A549 (cell line): Measurements from ENCODE around the gene XRCC3. TPM values are rescaled to one million over a fixed set of nuclear protein-coding genes. Genes with fewer than 3 reads are reported as not detected.

Source experiments
- ATAC-seq, 2 experiments: fragments of 200-7000 bp in 1 of 2; fragments of >200 bp in 1 of 2; cut with Nextera tagmentation in 1 of 2; cut with Tn5 transposase in 1 of 2; 3 replicates each; pipeline versions ENCODE4 v1.8.0 to v1.9.1; 2018 to 2020; ENCODE audit warnings: mild to moderate bottlenecking in 1 of 2, moderate library complexity in 1 of 2
- CTCF ChIA-PET: fragments of 300-600 bp; sonication (Branson Sonifier 250); formaldehyde crosslinking; extraction: SDS; loops from one replicate; lab custom pipeline; 2021; ENCODE audit warnings: antibody characterized with exemption, inconsistent platforms; lab: Yijun Ruan, JAX
- POLR2A ChIA-PET: fragments of 350-600 bp; formaldehyde crosslinking; extraction: SDS; loops from one replicate; lab custom pipeline; 2021; ENCODE audit warnings: antibody characterized with exemption, inconsistent platforms; lab: Yijun Ruan, JAX
- DNase-seq, 2 experiments: peaks; one replicate each; pipeline versions ENCODE4 v3.0.0 to v3.0.0-alpha.2; 2011 to 2016; ENCODE audit warnings: low read depth in 1 of 2, low spot score in 1 of 2
- FAIRE-seq: peaks from 2 replicates; lab custom pipeline; 2011; peaks lifted over from hg19 to GRCh38; lab: Jason Lieb, UNC
- H3K27ac ChIP-seq, 2 experiments: fragments of >200 bp; sonication (Bioruptor Twin); formaldehyde crosslinking; 3 replicates each; pipeline ENCODE4 v1.5.1; 2016 to 2017
- H3K4me1 ChIP-seq: fragments of >200 bp; sonication (Bioruptor Twin); formaldehyde crosslinking; 3 replicates; pipeline ENCODE4 v1.6.1; 2016
- H3K4me2 ChIP-seq: fragments of >200 bp; sonication (Bioruptor Twin); formaldehyde crosslinking; 3 replicates; pipeline ENCODE4 v1.6.1; 2016
- H3K4me3 ChIP-seq: fragments of >200 bp; sonication (Bioruptor Twin); formaldehyde crosslinking; 3 replicates; pipeline ENCODE4 v1.5.1; 2016
- H3K9me3 ChIP-seq: fragments of >200 bp; sonication (Bioruptor Twin); formaldehyde crosslinking; 3 replicates; pipeline ENCODE4 v1.6.1; 2016
- CBX2 ChIP-seq: fragments of 200-600 bp; sonication (generic); IDR thresholded peaks from 2 replicates; pipeline ENCODE4 v1.6.1; 2016; ENCODE audit warnings: low read depth, mild to moderate bottlenecking, borderline replicate concordance
- CEBPB ChIP-seq, 2 experiments: fragments of >200 bp in 1 of 2; sonication (Bioruptor Twin) in 1 of 2; formaldehyde crosslinking in 1 of 2; IDR thresholded peaks; 2 replicates each; pipeline ENCODE4 v1.6.1; 2012 to 2016
- CHD2 ChIP-seq: fragments of 150-350 bp; IDR thresholded peaks from 2 replicates; pipeline ENCODE4 v1.6.1; 2014; ENCODE audit warnings: low read length; ENCODE audit not compliant: partially characterized antibody
- CHD4 ChIP-seq: fragments of 200-600 bp; sonication (generic); IDR thresholded peaks from 2 replicates; pipeline ENCODE4 v1.6.1; 2016; ENCODE audit warnings: antibody characterized with exemption, mild to moderate bottlenecking, borderline replicate concordance
- EHF ChIP-seq: fragments of 250-450 bp; sonication (Bioruptor Pico); IDR thresholded peaks from 2 replicates; pipeline ENCODE4 v1.5.0; 2020; ENCODE audit warnings: mild to moderate bottlenecking
- EP300 ChIP-seq, 2 experiments: fragments of >200 bp; sonication (Bioruptor Twin); formaldehyde crosslinking; IDR thresholded peaks; 2 replicates in 1 of 2; 3 replicates in 1 of 2; pipeline ENCODE4 v1.6.1; 2016 to 2017
- FOSL2 ChIP-seq, 2 experiments: fragments of 450-650 bp in 1 of 2; fragments of >200 bp in 1 of 2; sonication (Bioruptor Twin) in 1 of 2; formaldehyde crosslinking; IDR thresholded peaks; 2 replicates each; pipeline versions ENCODE4 v1.5.0 to v1.6.1; 2016 to 2020; ENCODE audit warnings: mild to moderate bottlenecking in 1 of 2, moderate library complexity in 1 of 2
- HOXB13 ChIP-seq: fragments of 250-450 bp; sonication (Bioruptor Pico); IDR thresholded peaks from 2 replicates; pipeline ENCODE4 v1.5.0; 2020; ENCODE audit warnings: low read depth, mild to moderate bottlenecking, moderate library complexity
- HOXB5 ChIP-seq: fragments of 250-450 bp; sonication (Bioruptor Pico); IDR thresholded peaks from 2 replicates; pipeline ENCODE4 v1.5.0; 2020; ENCODE audit warnings: mild to moderate bottlenecking, moderate library complexity
- JUNB ChIP-seq: fragments of >200 bp; sonication (Bioruptor Twin); formaldehyde crosslinking; IDR thresholded peaks from 2 replicates; pipeline ENCODE4 v1.6.1; 2016
- KDM5A ChIP-seq: fragments of 200-600 bp; sonication (generic); IDR thresholded peaks from 2 replicates; pipeline ENCODE4 v1.6.1; 2016; ENCODE audit warnings: antibody characterized with exemption, mild to moderate bottlenecking
- NFE2L2 ChIP-seq: fragments of 150-350 bp; conservative IDR thresholded peaks from 2 replicates; pipeline ENCODE4 v1.6.1; 2014; ENCODE audit warnings: low read length
- NPAS2 ChIP-seq: fragments of 250-450 bp; sonication (Bioruptor Pico); IDR thresholded peaks from 2 replicates; pipeline ENCODE4 v1.8.0; 2022; ENCODE audit warnings: mild to moderate bottlenecking, moderate library complexity, borderline replicate concordance
- PHF8 ChIP-seq: fragments of 200-600 bp; sonication (generic); IDR thresholded peaks from 2 replicates; pipeline ENCODE4 v1.6.1; 2016; ENCODE audit warnings: low read depth, mild to moderate bottlenecking, antibody characterized with exemption, moderate library complexity, borderline replicate concordance
- POLR2A ChIP-seq: IDR thresholded peaks from 2 replicates; pipeline ENCODE4 v1.6.1; 2012; ENCODE audit warnings: mild to moderate bottlenecking, low read length
- POLR2AphosphoS2 ChIP-seq: conservative IDR thresholded peaks from 2 replicates; pipeline ENCODE4 v1.6.1; 2012; ENCODE audit warnings: low read length, improper control_type of control experiment, inconsistent platforms
- RARB ChIP-seq: fragments of 250-450 bp; sonication (Bioruptor Pico); IDR thresholded peaks from 2 replicates; pipeline ENCODE4 v1.8.0; 2021; ENCODE audit warnings: mild to moderate bottlenecking, moderate library complexity
- RNF2 ChIP-seq: fragments of 200-600 bp; sonication (generic); IDR thresholded peaks from 2 replicates; pipeline ENCODE4 v1.6.1; 2016; ENCODE audit warnings: low read depth, mild to moderate bottlenecking, antibody characterized with exemption, moderate library complexity, borderline replicate concordance
- SREBF2 ChIP-seq: fragments of 450-650 bp; IDR thresholded peaks from 2 replicates; pipeline ENCODE4 v1.6.1; 2014; ENCODE audit warnings: mild to moderate bottlenecking, moderate library complexity
- TFCP2L1 ChIP-seq: fragments of 250-450 bp; sonication (Bioruptor Pico); IDR thresholded peaks from 2 replicates; pipeline ENCODE4 v1.5.0; 2021; ENCODE audit warnings: mild to moderate bottlenecking
- ZC3H11A ChIP-seq: fragments of 450-650 bp; IDR thresholded peaks from 2 replicates; pipeline ENCODE4 v1.6.1; 2014; ENCODE audit warnings: antibody characterized with exemption, mild to moderate bottlenecking
- WGBS: methylation state at CpG from one replicate; pipeline ENCODE4 v1.1.6; 2017; ENCODE audit errors: missing lambda C conversion rate; 5-methylcytosine and 5-hydroxymethylcytosine counted together
- polyA plus RNA-seq, 4 experiments: library from polyadenylated mRNA; depleted of rRNA in 3 of 4; stranded (reverse); fragments of >200 nt; fragmentation: RNase III in 1 of 4; extraction: RNeasy Plus Mini Kit Qiagen cat#74134 plus additional on column Dnase treatment in 1 of 4; gene quantifications; 2 replicates in 3 of 4; 3 replicates in 1 of 4; pipeline ENCODE4 v1.2.3, GENCODE V29; 2011 to 2017
- TF ChIP-seq, protein P1 (sequence below): fragments of >200 bp; sonication (Bioruptor Twin); formaldehyde crosslinking; IDR thresholded peaks from 3 replicates; pipeline ENCODE4 v1.5.1; 2016
- TF ChIP-seq, protein P2 (sequence below): IDR thresholded peaks from 2 replicates; pipeline ENCODE4 v1.6.1; 2012
- TF ChIP-seq, protein P3 (sequence below): fragments of 450-650 bp; IDR thresholded peaks from 2 replicates; pipeline ENCODE4 v1.6.1; 2014; ENCODE audit warnings: antibody characterized with exemption
- TF ChIP-seq, protein P4 (sequence below): fragments of 250-450 bp; sonication (Bioruptor Pico); IDR thresholded peaks from 2 replicates; pipeline ENCODE4 v1.5.0; 2020; ENCODE audit warnings: low read depth, mild to moderate bottlenecking, moderate library complexity
- TF ChIP-seq, protein P5 (sequence below): fragments of 250-450 bp; sonication (Bioruptor Pico); IDR thresholded peaks from 2 replicates; pipeline ENCODE4 v1.5.0; 2021; ENCODE audit warnings: mild to moderate bottlenecking, moderate library complexity, borderline replicate concordance
- TF ChIP-seq, protein P6 (sequence below): fragments of >200 bp; sonication (Bioruptor Twin); formaldehyde crosslinking; IDR thresholded peaks from 3 replicates; pipeline ENCODE4 v1.6.1; 2016

Gene XRCC3
- polyA plus RNA-seq, 2 of the 4 experiments (the other 2 are of a cell fraction) = 23.0 to 28.1 TPM

DNA sequence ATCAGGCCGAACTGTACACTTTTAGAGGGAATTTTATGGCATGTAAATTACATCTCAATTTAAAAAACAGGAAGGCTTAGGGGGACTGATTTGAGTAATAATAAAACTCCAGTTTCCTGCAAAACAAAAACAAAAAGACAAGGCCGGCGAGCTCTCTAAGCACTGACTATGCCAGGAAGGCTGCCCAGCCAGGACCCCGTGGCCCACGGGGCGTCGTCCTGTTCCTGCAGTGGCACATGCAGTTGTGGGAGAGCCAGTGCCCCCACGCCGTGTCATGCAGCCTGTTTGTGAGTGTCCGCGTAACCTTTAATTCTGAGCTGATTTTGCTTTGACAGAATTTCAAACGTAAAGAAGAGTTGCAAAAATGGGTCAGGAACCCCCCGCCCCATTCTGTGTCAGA, 10.5 kb downstream of the XRCC3 start:
- ATAC-seq = no peak
- 92% methylated on average over 13 of the region's 13 CpGs for WGBS
- ChIA-PET CTCF (interaction anchor here (1.0 to 1.5 kb wide), 3 partner anchors 9 to 134 kb away, joined by 3 to 5 read pairs (median 3); no protein-coding TSS in a partner anchor), POLR2A (no interaction called here)
- Histone ChIP-seq H3K27ac (no peak overlapping the region), H3K4me1 (no peaks in the 10 kb centered on the region), H3K9me3 (no peaks in the 10 kb centered on the region), H3K4me3 (no peak overlapping the region), H3K4me2 (no peak overlapping the region)
- no peak for DNase-seq
- TF ChIP-seq TFCP2L1 (CRISPR knock-in tag) = no peak
- TF ChIP-seq PHF8 = no peak
- TF ChIP-seq POLR2AphosphoS2 = no peak
- TF ChIP-seq KDM5A = no peak
- no peak for TF ChIP-seq RNF2
- TF ChIP-seq EP300 (IDR thresholded peaks at IDR 0.05) = no peak
- no peak for TF ChIP-seq CEBPB (IDR thresholded peaks at IDR 0.05)
- no peak for TF ChIP-seq SREBF2
- TF ChIP-seq RARB (CRISPR knock-in tag) = no peak
- no peak for TF ChIP-seq CBX2
- no peak for TF ChIP-seq HOXB13 (CRISPR knock-in tag)
- TF ChIP-seq CHD2 = no peak
- no peak for TF ChIP-seq CHD4
- TF ChIP-seq, protein P1, sequence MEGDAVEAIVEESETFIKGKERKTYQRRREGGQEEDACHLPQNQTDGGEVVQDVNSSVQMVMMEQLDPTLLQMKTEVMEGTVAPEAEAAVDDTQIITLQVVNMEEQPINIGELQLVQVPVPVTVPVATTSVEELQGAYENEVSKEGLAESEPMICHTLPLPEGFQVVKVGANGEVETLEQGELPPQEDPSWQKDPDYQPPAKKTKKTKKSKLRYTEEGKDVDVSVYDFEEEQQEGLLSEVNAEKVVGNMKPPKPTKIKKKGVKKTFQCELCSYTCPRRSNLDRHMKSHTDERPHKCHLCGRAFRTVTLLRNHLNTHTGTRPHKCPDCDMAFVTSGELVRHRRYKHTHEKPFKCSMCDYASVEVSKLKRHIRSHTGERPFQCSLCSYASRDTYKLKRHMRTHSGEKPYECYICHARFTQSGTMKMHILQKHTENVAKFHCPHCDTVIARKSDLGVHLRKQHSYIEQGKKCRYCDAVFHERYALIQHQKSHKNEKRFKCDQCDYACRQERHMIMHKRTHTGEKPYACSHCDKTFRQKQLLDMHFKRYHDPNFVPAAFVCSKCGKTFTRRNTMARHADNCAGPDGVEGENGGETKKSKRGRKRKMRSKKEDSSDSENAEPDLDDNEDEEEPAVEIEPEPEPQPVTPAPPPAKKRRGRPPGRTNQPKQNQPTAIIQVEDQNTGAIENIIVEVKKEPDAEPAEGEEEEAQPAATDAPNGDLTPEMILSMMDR = no peak
- TF ChIP-seq NPAS2 (CRISPR knock-in tag) = no peak
- TF ChIP-seq, protein P2, sequence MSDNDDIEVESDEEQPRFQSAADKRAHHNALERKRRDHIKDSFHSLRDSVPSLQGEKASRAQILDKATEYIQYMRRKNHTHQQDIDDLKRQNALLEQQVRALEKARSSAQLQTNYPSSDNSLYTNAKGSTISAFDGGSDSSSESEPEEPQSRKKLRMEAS = no peak
- TF ChIP-seq JUNB = no peak
- FAIRE-seq = no peak

DNA sequence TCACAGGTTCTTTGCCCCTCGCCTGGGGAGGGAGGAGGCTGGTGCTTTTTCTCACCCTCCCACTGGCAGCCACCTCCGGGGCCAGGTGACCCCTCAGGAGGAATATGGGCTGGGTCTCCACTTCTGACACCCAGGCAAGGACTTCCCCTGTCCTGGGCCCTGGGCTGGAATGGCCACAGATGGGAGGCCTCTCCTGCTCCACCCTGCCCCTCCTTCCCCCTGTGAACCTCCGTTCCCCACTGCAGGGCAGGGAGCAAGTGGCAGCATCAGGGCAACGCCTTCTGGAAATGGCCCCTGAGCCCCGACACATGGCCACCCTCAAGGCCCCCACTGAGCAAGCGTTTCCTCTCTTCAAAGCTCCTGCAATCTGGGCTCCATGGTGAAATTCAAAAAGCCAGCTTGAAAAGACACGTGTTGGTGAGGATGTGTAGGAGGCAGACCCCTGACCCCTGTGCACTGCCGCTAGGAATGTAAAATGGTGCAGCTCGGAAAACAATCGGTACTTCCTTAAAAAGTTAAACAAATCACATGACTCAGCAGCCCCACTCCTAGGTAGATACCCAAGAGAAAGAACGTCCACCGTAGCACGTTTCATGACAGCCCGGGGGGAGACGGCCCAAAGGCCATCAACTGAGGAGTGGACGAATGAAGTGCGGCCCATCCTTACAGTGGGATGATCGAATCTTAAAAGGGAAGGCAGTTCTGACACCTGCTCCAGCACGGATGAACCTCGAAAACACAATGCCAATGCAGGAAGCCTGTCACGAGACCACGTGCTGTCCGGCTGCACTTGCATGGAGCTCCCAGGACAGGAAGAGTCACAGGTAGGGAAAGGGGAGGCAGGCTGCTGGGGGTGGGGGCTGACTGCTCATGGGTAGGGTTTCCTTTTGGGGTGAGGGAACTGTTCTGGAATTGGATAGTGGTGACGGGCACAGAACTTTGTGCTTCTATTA, 11.5 kb downstream of the XRCC3 start:
- CTCF ChIA-PET = interaction anchor here (0.7 to 1.3 kb wide), 5 partner anchors 8 to 68 kb away, joined by 3 to 4 read pairs (median 3); no protein-coding TSS in a partner anchor
- Histone ChIP-seq H3K9me3 (no peaks in the 10 kb centered on the region), H3K27ac (no peak overlapping the region), H3K4me2 (no peak overlapping the region), H3K4me3 (no peak overlapping the region), H3K4me1 (no peaks in the 10 kb centered on the region)
- FAIRE-seq (no peak), DNase-seq (no peak), ATAC-seq (no peak)
- TF ChIP-seq POLR2A = no peak
- no peak for TF ChIP-seq KDM5A
- TF ChIP-seq, protein P3, sequence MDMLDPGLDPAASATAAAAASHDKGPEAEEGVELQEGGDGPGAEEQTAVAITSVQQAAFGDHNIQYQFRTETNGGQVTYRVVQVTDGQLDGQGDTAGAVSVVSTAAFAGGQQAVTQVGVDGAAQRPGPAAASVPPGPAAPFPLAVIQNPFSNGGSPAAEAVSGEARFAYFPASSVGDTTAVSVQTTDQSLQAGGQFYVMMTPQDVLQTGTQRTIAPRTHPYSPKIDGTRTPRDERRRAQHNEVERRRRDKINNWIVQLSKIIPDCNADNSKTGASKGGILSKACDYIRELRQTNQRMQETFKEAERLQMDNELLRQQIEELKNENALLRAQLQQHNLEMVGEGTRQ = no peak
- no peak for TF ChIP-seq FOSL2 (IDR thresholded peaks at IDR 0.05)
- no peak for TF ChIP-seq FOSL2 (CRISPR knock-in tag; IDR thresholded peaks at IDR 0.05)
- no peak for TF ChIP-seq EHF (CRISPR knock-in tag)
- TF ChIP-seq, protein P4, sequence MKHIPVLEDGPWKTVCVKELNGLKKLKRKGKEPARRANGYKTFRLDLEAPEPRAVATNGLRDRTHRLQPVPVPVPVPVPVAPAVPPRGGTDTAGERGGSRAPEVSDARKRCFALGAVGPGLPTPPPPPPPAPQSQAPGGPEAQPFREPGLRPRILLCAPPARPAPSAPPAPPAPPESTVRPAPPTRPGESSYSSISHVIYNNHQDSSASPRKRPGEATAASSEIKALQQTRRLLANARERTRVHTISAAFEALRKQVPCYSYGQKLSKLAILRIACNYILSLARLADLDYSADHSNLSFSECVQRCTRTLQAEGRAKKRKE (CRISPR knock-in tag) = no peak
- no peak for TF ChIP-seq ZC3H11A
- no peak for TF ChIP-seq NPAS2 (CRISPR knock-in tag)
- TF ChIP-seq, protein P5, sequence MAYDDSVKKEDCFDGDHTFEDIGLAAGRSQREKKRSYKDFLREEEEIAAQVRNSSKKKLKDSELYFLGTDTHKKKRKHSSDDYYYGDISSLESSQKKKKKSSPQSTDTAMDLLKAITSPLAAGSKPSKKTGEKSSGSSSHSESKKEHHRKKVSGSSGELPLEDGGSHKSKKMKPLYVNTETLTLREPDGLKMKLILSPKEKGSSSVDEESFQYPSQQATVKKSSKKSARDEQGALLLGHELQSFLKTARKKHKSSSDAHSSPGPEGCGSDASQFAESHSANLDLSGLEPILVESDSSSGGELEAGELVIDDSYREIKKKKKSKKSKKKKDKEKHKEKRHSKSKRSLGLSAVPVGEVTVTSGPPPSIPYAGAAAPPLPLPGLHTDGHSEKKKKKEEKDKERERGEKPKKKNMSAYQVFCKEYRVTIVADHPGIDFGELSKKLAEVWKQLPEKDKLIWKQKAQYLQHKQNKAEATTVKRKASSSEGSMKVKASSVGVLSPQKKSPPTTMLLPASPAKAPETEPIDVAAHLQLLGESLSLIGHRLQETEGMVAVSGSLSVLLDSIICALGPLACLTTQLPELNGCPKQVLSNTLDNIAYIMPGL = no peak
- TF ChIP-seq NFE2L2 = no peak
- TF ChIP-seq, protein P6, sequence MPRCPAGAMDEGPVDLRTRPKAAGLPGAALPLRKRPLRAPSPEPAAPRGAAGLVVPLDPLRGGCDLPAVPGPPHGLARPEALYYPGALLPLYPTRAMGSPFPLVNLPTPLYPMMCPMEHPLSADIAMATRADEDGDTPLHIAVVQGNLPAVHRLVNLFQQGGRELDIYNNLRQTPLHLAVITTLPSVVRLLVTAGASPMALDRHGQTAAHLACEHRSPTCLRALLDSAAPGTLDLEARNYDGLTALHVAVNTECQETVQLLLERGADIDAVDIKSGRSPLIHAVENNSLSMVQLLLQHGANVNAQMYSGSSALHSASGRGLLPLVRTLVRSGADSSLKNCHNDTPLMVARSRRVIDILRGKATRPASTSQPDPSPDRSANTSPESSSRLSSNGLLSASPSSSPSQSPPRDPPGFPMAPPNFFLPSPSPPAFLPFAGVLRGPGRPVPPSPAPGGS = no peak
- TF ChIP-seq HOXB5 (CRISPR knock-in tag) = no peak
- 89% methylated on average over 23 of the region's 24 CpGs for WGBS
- POLR2A ChIA-PET = no interaction called here
